Eye (tissue), 1 donor: ENCODE data around the gene TMCO1.
A peak's percentile ranks its signal among the peaks of the same experiment; 100 is the strongest.
"Not testable (repeated sequence)": the region's sequence is repeated elsewhere in the genome, so short reads cannot be mapped to it uniquely, and the experiment has no call there.

Source experiments
- DNase-seq: peaks from one replicate; pipeline ENCODE4 v3.0.0-alpha.2; 2015

The TMCO1 gene

DNA sequence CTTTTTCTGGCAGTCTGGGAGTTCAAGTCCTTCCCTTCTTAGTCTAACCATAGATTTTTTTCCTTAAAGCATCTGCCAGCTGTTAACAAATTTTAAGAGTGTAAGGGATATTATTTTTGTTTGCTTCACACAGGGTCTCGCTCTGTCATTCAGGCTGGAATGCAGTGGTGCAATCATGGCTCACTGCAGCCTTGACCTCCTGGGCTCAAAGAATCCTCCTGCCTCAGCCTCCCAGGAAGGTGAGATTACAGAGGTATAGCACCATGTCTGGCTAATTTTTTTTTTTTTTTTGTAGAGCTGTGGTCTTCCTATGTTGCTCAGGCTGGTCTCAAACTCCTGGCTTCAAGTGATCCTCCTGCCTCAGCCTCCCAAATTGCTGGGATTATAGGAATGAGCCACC lies 23.8 kb downstream of the TMCO1 start:
- DNase-seq, result not testable (repeated sequence)

DNA sequence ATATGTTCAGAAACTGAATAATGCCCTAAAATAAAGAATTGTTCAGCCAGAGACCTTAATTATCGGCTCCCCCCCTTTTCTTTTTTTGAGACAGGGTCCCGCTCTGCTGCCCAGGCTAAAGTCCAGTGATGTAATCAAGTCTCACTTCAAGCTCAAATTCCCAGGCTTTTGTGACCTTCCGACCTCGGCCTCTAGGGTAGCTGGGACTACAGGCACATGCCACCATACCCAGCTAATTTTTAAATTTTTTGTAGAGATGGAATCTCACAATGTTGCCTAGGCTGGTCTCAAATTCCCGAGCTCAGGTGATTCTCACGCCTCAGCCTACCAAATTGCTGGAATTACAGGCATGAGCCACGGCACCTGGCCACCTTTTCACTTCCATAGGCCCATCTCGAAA lies 26.5 kb downstream of the TMCO1 start:
- DNase-seq, result no peak

DNA sequence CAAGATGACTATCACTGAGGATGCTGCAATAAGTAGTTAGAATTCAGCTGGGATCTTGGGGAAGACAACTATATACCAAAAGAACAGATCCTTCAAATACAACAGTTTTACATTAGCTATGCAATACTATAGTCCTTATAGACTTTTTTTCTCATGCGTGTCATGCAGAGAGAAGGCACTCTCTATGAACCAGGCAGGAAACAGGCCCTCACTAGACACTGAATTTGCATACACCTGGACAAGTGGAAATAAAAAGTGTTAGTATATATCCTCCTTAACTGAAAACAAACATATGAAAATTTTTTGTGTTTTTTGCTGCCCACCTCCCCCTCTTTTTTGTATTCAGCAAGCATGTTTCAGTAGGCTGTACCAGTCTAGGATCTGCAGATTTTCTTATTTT lies 29.9 kb downstream of the TMCO1 start:
- no peak for DNase-seq

DNA sequence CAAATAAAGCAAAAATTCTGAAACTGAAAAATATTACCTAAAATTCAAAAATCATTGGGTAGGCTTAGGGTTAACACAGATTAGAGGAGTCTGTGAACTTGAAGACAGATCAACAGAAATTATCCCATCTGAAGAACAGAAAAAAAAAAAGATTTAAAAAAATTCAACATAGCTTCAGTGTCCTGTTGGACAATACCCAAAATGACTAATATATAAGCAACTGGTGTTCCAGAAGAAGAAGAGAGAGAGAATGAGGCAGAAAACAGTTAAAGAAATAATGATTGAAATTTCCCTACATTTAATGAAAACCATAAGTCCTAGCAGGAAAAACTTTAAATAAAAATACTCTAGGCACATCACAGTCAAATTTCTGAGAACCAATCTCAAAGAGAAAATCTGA lies 31.5 kb downstream of the TMCO1 start:
- no peak for DNase-seq

DNA sequence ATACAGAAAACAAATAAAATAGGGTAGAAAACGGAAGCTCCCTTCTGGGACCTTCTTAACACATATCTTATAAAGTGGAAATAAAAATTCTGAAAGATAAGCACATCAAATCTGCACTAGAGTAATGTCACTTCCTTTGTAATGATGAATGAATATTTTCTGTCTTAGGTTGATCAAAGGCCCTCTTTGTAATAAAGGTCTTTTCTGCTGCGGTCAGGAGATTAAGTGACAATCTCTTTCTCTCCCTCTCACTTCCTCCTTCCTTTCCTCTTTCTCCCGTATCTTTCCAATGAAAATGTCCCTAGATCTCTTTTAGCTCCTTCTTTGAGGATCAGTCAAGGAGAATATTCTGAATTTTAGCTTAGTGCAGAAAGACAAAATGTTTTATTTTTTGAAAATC lies 33.8 kb downstream of the TMCO1 start:
- DNase-seq, result no peak

DNA sequence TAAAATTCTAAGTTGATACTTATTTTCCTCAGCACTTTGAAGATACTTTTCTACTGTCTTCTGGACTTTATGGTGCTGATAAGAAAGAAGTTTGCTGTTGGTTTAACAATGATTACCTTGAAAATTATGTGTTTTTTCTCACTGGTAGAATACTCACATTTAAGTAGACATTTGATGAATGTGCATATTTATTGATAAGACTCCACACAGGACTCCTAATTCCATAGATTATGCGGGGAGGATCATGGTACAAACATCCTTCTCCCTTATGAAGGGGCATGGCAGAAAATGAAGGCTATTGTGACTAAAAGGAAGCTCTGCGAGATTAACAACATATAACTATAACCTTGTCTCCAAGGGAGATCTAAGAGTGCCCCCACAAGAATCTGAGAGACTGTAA lies 41.8 kb downstream of the TMCO1 start:
- no peak for DNase-seq

DNA sequence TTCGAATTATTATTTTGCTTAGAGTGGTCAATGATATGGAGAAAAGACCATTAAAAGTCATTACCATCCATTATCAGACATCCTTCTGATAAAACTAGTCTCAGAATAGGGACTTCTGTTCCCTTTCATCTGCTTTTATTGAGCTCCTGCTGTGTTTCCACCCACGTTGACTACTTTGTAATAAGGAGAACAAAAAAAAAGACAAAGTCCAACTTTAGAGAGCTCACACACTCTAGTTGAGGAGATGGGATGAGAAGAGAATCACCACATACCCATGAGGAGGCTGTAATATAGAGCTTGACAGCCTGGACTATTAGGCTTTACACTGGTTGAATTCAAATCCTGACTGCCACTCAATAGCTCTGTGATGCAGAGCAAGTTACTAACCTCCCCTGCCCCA lies 42.5 kb downstream of the TMCO1 start:
- no peak for DNase-seq

DNA sequence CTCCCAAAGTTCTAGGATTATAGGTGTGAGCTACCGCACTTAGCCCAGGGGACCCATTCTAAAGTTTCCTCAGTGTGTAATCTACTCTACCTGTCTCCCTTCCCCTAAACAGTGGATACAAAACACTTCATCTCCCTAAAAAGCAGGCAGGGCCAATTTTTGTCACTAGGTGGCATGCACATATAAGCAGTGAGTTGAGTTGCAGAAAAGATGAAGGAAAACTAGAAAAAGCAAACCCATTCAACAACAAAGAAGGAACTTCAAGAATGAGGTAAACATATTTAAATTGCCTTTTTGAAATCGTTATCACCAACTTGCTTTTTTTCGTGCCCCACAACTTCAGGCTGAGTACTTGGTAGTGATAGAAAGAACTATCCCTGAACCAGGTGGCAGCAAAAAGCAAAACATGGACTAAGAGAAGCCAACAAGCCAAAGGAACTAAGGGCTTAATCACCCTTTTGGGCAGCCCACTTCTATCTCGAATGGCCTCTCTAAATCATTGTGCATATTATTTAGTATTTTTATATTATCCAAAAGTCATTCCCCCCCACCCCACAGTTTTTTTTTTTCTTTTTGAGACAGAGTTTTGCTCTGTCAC lies 50.7 kb downstream of the TMCO1 start:
- DNase-seq, result peak; percentile 65

DNA sequence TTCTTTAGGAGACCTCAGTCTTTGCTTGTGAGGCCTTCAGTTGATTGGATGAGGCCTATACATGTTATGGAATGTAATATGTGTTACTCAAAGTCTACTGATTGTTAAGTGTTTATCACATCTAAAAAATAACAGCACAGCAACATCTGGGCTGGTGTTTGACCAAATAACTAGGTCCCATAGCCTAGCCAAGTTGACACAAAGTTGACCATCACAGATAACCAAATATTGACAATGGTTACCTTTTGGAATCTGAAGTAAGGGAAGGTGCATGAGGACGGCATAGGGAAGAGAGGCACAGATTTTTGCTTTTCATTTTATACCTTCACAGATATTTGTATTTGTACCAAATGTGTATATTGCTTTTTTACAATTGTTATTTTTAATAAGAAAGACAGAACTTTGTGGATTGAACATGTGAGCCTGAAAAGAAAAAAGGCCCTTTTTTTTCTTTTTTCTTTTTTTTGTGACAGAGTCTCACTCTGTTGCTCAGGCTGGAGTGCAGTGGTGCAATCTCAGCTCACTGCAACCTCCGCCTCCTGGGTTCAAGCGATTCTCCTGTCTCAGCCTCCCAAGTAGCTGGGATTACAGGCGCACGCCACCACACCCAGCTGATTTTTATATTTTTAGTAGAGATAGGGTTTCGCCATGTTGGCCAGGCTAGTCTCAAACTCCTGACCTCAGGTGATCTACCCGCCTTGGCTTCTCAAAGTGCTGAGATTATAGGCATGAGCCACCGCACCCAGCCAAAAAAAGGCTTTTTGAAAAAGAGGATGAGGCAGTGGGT lies 52.2 kb downstream of the TMCO1 start:
- not testable (repeated sequence) for DNase-seq

DNA sequence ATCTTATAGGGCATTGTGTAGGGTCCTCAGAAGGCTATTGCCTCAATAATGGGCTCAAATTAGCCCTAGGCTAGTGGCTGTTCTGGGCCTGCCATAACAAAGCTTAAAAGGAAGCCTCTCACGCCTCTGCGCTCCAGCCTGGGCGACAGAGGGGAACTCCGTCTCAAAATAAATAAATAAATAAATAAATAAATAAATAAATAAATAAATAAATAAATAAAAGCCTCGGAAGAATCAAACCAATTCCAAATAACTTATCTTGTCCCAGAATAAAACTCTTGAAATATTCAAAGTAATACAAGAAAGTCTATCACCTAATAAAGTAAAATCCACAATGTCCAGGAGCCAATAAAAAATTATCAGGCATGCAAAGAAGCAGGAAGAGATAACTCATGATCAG lies 55.9 kb downstream of the TMCO1 start:
- no peak for DNase-seq

DNA sequence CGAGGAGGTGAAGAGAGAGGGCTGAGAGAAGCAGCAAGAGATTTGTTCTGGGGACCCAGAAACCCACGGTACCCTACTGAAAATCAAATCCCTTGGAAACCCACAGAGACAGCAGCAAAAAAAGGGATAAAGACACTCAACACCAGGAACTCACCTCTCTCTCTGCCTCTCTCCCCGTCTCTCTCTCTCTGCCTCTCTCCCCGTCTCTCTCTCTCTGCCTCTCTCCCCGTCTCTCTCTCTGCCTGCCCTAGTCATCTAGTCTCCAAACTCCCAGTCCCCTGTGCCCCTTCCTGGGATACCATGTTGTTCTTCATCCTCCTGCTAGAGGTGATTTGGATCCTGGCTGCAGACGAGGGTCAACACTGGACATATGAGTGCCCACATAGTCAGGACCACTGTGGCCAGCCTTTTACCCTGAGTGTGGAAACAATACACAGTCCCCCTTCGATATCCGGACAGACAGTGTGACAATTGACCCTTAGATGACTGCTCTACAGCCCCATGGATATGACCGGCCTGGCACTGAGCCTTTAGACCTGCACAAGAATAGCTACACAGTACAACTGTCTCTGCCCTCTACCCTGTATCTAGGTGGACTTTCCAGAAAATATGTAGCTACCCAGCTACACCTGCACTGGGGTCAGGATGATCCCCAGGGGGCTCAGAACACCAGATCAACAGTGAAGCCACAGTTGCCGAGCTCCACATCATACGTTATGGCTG lies 60.5 kb downstream of the TMCO1 start:
- DNase-seq, result no peak

DNA sequence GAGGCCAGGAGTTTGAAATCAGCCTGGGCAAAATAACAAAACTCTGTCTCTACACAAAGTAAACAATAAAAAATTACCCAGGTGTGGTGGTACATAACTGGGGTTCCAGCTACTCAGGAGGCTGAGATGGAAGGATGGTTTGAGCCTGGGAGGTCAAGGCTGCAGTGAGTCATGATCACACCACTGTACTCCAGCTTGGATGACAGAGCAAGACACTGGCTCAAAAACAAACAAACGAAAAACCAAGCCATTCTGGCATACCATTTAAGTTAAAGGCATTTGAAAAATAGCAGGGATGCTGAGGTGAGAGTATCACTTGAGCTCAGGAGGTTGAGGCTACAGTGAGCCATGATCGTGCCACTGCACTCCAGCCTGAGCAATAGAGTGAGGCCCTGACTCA lies 65.0 kb downstream of the TMCO1 start:
- DNase-seq, result no peak

DNA sequence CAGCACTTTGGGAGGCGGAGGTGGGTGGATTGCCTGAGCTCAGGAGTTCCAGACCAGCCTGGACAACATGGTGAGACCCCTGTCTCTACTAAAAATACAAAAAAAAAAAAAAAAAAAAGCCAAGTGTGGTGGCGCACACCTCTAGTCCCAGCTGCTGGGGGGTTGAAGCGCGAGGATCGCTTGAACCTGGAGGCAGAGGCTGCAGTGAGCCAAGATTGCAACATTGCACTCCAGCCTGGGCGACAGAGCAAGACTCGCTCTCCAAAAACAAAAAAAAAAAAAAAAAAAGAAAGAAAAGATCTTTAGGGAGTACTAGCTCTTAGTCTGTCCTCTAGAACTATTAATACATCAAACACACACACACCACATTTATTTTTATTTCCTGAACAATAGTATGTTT lies 66.7 kb downstream of the TMCO1 start:
- DNase-seq, result not testable (repeated sequence)

DNA sequence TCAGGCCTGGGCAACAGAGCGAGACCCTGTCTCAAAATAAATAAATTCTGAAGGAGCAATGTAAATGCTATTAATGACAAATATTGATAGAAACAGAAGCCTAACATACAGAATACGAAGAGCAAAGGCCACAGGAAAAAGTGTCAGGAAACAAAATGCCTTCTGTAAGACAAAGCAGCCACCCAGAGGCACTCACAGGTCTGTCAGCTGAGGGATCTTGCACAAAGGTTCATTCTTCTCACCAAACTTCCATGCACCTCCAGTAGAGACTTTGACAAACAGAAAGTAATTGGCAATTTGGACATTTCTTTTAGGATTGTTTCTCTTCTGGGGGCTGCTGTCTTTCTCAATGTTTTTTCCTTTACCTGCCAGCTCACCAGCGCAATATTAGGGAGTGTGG lies 69.1 kb downstream of the TMCO1 start:
- no peak for DNase-seq

DNA sequence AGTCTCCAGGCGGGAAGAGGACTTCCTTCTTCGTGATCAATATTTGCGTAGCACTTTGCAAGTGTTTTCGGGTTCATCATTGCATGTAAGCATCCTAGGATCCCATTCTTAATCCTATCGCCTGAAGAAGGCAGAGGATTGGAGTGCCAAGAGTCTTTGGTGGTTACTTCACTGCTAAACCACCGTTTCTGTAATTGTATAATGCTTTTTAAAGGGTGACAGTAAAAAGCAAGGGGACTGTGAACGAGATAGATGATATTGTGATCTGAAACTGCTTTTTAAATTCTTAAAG lies 70.0 kb downstream of the TMCO1 start:
- no peak for DNase-seq

DNA sequence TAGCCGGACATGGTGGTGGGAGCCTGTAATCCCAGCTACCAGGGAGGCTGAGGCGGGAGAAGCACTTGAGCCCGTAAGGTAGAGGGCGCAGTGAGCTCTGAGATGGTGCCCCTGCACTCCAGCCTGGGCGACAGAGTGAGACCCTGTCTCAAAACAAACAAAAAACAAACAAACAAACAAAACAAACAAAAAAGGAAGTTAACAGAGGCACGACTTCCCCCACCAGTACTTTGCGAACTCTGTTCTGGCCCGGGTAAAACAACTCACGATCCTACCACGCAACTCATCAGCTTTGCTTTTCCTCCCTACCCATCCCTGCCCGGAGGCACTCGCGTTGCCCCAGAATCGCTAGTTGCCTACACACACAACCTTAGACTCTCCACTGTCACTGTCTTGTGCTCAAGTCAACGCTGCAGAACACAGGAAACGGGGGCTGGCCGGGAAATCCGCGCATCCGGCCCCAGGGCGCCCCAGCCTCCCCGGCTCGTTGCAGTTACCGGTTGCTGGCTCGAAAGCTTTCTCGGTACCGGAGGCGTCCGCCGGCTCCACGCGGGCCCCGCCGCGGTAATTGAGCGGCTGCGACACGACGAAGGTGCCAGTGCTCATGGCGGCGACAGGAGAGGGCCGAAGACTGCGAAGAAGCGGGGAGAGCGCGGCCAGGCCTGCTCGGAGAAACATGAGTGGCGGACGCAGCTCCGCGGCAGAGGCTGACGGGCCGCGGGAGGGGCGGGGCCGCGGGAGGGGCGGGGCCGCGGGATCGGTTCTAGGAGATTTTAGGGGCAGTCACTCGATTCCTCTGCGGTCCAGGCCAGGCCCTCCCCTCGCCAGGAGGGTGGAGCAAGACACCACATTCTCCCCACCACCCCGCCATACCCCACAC lies 70.5 kb downstream of the TMCO1 start, which contains the start of gene ALDH9A1:
ALDH9A1 (minus strand) TSS at position 682 of the 880 bp plus-strand sequence; CDS start at position 678, 4 bp downstream.
- DNase-seq, result peak; percentile 94

DNA sequence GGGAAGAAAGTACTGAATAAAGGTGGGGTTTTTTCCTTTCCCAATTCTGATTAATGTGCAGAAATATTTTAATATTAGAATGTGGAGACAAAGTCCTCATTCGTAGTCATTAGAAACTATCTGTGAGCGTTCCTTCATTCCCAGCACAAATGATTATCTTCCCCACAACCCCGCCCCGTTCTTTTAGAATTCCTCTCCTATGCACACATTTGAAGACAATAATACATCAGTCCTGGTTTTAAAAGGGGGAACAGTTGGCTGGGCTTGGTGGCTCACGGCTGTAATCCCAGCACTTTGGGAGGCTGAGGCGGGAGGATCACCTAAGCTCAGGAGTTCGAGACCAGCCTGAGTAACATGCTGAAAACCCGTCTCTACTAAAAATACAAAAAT lies 71.2 kb downstream of the TMCO1 start:
- peak; percentile 1 for DNase-seq

DNA sequence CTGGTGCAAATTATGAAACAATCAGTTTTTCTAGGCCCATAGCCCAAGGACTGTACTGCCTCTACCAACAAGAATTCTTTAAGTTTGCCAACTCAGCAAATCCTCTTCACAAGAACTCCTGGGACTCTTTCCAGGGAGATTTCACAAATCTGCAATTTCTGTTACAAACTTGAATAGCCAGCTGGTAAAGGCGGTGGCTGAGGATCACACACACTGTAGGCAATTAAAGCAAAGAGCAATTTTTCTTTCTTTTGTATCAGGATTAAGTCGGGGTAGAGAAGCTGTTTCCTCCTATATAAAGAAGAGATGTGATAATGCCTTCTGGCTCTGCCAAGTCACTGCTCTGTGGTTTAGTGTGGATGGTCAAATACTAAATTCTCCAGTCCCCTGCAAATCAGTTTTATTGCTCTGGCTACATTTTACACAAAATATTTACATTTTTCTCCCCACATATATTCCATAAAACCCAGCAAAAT lies 72.0 kb downstream of the TMCO1 start:
- peak; percentile 58 for DNase-seq

DNA sequence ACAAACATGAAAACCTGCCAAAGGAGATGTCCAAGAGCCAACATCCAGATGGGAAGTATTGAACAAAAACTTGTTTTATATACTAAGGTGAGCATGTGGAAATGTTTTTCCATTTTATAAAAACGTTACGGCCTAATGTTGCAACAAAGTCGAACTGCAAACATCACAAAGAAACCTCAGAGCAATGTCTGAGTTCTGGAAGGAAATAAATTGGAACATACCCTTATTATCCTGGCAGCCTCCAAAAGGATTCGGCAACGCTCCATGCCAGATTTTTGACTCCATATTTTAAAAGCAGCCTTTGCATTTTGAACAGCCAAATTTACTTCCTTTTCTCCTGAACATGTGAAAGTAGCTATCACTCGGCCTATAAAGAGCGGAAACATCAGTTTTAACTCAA lies 73.6 kb downstream of the TMCO1 start:
- DNase-seq, result peak; percentile 18

DNA sequence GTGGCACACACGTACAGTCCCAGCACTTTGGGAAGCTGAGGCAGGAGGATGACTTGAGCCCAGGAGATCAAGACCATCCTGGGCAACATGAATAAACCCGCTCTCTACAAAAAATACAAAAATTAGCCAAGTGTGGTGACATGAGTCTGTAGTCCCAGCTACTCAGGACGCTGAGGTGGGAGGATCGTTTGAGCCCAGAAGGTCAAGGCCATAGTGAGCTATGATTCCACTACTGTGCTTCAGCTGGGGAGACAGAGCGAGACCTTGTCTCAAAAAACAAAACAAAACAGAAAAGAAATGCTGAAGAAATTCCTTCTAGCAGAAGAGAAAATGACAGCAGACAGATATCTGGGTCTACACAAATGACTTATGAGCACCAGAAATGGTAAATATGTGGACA lies 80.6 kb downstream of the TMCO1 start:
- DNase-seq, result no peak

DNA sequence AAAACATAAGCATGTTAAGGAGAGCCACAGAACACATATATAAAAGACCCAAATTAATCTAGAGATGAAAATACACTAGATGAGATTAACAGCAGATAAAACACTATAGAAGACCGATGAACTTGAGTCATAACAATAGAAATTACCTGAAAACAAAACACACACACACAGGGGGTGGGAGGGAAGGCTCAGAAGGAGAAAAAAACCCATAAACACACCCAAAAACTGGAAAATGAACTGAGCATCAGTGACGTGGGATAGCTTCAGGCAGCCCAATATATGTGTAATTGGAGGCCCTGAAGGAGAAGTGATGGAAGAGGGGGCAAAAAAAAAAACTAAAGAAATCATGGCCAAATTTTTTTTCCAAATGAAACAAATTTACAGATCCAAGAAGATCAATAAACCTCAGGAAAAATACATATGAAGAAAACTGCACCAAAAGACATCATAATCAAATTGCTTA lies 81.7 kb downstream of the TMCO1 start:
- no peak for DNase-seq

DNA sequence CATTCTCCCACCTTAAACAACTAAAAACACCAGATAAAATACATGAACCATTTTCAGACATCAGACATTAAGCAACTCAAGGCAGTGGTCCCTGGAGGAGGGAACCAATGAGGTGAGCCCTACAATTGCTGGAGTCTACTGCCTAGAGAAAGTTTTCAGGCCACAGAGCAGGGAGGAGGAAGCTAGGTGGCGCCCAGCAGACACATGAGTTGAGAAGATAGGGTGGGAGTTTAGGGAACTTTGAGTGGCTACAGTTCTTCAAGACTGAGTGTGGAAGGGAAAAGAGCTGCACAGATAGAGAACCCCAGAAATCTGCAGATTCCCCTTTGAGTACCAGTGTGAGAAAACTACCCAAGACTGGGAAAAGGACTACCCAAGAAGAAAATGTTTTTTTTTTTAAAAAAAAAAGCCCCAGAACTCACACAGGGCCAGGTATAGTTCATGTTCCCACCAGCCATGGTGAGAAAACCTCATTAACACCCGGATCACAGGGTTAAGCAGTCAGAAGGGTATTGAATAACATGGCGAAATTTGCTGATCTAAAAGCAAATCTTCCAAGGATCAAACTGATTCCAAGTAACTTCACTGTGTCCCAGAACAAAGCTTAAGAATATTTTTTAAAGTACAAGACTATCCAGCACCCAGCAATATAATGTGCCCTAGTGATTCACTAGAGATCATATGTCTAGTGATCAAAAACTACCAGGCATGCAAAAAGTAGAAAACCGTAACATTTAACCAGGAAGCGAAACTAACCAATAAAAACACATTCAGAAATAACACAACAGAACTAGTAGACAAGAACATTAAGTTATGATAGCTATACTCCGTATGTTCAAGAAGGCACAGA lies 82.3 kb downstream of the TMCO1 start:
- no peak for DNase-seq
